DOHH2 (cell line): Measurements from ENCODE around the gene PDE8A.

Experiments
- CTCF ChIP-seq: fragments of 200-600 bp; sonication (generic); IDR thresholded peaks from one replicate; pipeline ENCODE4 v1.5.1; 2014; ENCODE audit warnings: antibody characterized with exemption, mild to moderate bottlenecking, low read depth, low read length; ENCODE audit not compliant: poor library complexity, severe bottlenecking
- EZH2phosphoT487 ChIP-seq: fragments of 200-600 bp; sonication (generic); IDR thresholded peaks from 2 replicates; pipeline ENCODE4 v1.6.1; 2017; ENCODE audit warnings: borderline replicate concordance, mild to moderate bottlenecking, antibody characterized with exemption, low read length, moderate library complexity, mixed read lengths

- TF ChIP-seq CTCF (no peak), EZH2phosphoT487 (no peak)
These were observed 113.9 kb downstream of the PDE8A start for GRCh38 chr15:85095566-85095965.
